Ectodermal cell (in vitro differentiated cells): ENCODE data around the gene OCIAD1.

Source experiments
- H3K27ac ChIP-seq: 2 replicates; pipeline ENCODE4 v1.7.0; 2013; ENCODE audit warnings: mild to moderate bottlenecking, low read depth, low read length; ENCODE audit not compliant: insufficient read depth, poor library complexity, severe bottlenecking
- H3K27me3 ChIP-seq: 2 replicates; pipeline ENCODE4 v1.7.0; 2013; ENCODE audit warnings: mild to moderate bottlenecking, low read length; ENCODE audit not compliant: insufficient read depth, control insufficient read depth, poor library complexity, severe bottlenecking
- H3K36me3 ChIP-seq: one replicate; pipeline ENCODE4 v1.7.0; 2013; ENCODE audit warnings: low read length; ENCODE audit not compliant: control insufficient read depth, insufficient read depth
- H3K4me1 ChIP-seq: one replicate; pipeline ENCODE4 v1.7.0; 2013; ENCODE audit warnings: low read length; ENCODE audit not compliant: control insufficient read depth, insufficient read depth
- H3K4me3 ChIP-seq: 2 replicates; pipeline ENCODE4 v1.7.0; 2013; ENCODE audit warnings: low read depth, low read length, control low read depth; ENCODE audit not compliant: insufficient read depth
- H3K9me3 ChIP-seq: 2 replicates; pipeline ENCODE4 v1.7.0; 2013; ENCODE audit warnings: mild to moderate bottlenecking, low read length, moderate library complexity; ENCODE audit not compliant: control insufficient read depth
- WGBS, 2 experiments: methylation state at CpG; one replicate each; pipeline ENCODE4 v1.1.7; 2013; ENCODE audit warnings: missing lambda C conversion rate in 2 of 2; 5-methylcytosine and 5-hydroxymethylcytosine counted together

Gene OCIAD1

GRCh38 chr4:48904541-48905142 lies 73.8 kb downstream of the OCIAD1 start:
- H3K36me3 ChIP-seq = peaks cover 10% of the 10 kb centered on the region
- H3K9me3 ChIP-seq = no peaks in the 10 kb centered on the region
- no peak overlapping the region for H3K4me3 ChIP-seq
- H3K27me3 ChIP-seq = no peaks in the 10 kb centered on the region
- WGBS, 2 experiments = 91% methylated on average over 3 of the region's 3 CpGs
- no peaks in the 10 kb centered on the region for H3K4me1 ChIP-seq
- no peak overlapping the region for H3K27ac ChIP-seq

- no peaks in the 10 kb centered on the region for H3K9me3 ChIP-seq
- no peaks in the 10 kb centered on the region for H3K4me1 ChIP-seq
- H3K27ac ChIP-seq = no peak overlapping the region
- H3K27me3 ChIP-seq = no peaks in the 10 kb centered on the region
- 76 to 80% methylated on average over 9 of the region's 9 CpGs for WGBS, 2 experiments
- H3K36me3 ChIP-seq = peaks cover 10% of the 10 kb centered on the region
- peak overlapping the region; percentile 71 for H3K4me3 ChIP-seq
Measured at GRCh38 chr4:48905363-48906015, 74.6 kb downstream of the OCIAD1 start.

GRCh38 chr4:48906206-48907173 lies 75.6 kb downstream of the OCIAD1 start, which contains the start of gene OCIAD2:
TSS of gene OCIAD2 (minus strand) at chr4:48906774. CDS start at chr4:48904549, 2,225 bp downstream.
- 12 to 13% methylated on average over 65 of the region's 65 CpGs for WGBS, 2 experiments
- H3K27ac ChIP-seq = no peak within 1 kb of the TSS
- H3K4me3 ChIP-seq = peak within 1 kb of the TSS; percentile 71
- H3K27me3 ChIP-seq = no peaks in the 10 kb centered on the region
- peaks cover 10% of the 10 kb centered on the region for H3K36me3 ChIP-seq
- no peaks in the 10 kb centered on the region for H3K4me1 ChIP-seq
- H3K9me3 ChIP-seq = no peaks in the 10 kb centered on the region

GRCh38 chr4:48907706-48908477 lies 77.0 kb downstream of the OCIAD1 start:
- Histone ChIP-seq H3K27ac (no peak overlapping the region), H3K4me3 (no peak overlapping the region), H3K27me3 (no peaks in the 10 kb centered on the region), H3K36me3 (peaks cover 6% of the 10 kb centered on the region), H3K9me3 (no peaks in the 10 kb centered on the region), H3K4me1 (no peaks in the 10 kb centered on the region)
- whole genome bisulfite sequencing, 2 experiments = 89 to 91% methylated on average over 7 of the region's 7 CpGs

DNA sequence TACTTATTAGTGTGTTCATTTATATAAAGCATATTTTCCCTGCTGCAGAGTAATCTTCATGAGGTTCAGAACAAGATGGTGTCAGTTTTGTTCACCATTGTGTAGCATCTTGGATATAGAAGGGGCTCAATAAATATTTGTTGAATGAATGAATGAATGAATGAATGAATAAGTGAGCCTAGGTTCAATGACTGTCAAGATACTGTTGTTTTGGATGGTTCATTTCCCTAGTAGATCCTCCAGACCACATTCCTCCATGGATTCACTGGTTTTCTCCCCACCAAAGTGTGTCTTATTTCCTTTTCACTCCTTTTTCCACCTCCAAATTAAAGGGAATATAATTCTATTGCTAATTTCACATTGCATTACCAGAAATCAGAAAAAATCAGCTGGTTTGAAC lies 77.8 kb downstream of the OCIAD1 start:
- Histone ChIP-seq H3K27ac (no peak overlapping the region), H3K27me3 (no peaks in the 10 kb centered on the region), H3K4me1 (no peaks in the 10 kb centered on the region)

DNA sequence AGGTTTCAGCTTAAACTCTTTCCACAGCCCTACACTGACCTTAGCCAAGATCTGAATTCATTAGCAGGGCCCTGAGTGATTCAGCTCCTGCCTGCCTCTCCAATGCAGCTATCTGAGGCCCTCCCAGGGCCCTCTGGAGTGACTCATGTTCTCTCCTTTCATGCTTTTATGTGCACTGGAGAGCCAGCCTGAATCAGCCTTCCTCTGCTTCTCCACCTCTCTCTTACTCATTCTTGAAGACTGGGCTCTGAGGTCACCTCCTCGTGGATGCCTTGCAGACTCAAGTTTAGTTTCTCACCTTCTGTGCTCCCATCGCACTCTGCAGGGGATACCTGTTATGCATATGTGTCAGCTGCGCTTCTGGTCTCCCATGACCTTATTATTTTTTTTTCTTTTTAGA lies 78.8 kb downstream of the OCIAD1 start:
- no peak overlapping the region for H3K27ac ChIP-seq

More for the DNA sequence above, 77.8 kb downstream of the OCIAD1 start:
- no peaks in the 10 kb centered on the region for H3K9me3 ChIP-seq
- no peak overlapping the region for H3K4me3 ChIP-seq
- H3K36me3 ChIP-seq = peaks cover 6% of the 10 kb centered on the region

GRCh38 chr4:48910511-48910910 lies 79.6 kb downstream of the OCIAD1 start:
- no peak overlapping the region for H3K4me3 ChIP-seq
- no peak overlapping the region for H3K27ac ChIP-seq
- H3K36me3 ChIP-seq = no peaks in the 10 kb centered on the region
- no peaks in the 10 kb centered on the region for H3K27me3 ChIP-seq
- H3K4me1 ChIP-seq = no peaks in the 10 kb centered on the region
- H3K9me3 ChIP-seq = no peaks in the 10 kb centered on the region

More for the DNA sequence above, 78.8 kb downstream of the OCIAD1 start:
- WGBS, 2 experiments = 67 to 83% methylated on average over 3 of the region's 3 CpGs
- Histone ChIP-seq H3K36me3 (no peaks in the 10 kb centered on the region), H3K4me1 (no peaks in the 10 kb centered on the region), H3K9me3 (no peaks in the 10 kb centered on the region), H3K4me3 (no peak overlapping the region), H3K27me3 (no peaks in the 10 kb centered on the region)
